ENCODE measurements around the gene NIF3L1.

The NIF3L1 gene

DNA sequence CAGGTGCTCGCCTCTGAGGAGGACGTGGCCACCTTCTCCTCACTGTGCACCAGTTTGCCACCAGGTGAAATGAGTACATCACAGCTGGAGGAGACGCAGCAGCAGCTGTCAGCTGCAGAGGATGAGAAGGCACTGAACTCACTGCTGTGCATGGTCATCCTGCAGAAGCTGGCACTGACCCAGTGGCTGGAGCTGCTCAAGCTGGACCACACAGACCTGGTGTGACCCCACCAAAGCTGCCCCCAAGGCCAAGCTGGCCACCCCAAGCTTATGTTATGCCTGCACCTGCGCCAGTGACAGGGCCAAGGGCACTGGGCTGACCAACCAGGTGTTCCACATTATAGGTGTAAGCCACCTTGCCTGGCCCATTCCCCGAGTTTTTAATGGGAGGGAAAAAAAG lies 44.0 kb upstream of the NIF3L1 start:
- Histone ChIP-seq H3K4me2 (ENCODE audit: insufficient read depth, low read length) (no peak overlapping the region), H3K79me2 (ENCODE audit: insufficient read depth, low read length) (no peaks in the 10 kb centered on the region), H3K9me3 (ENCODE audit: insufficient read depth, low read length, severe bottlenecking) (no peaks in the 10 kb centered on the region), H3K4me3 (ENCODE audit: low read depth in 1 of 2, low read length in 2 of 2) (no peak overlapping the region), H3K27me3 (ENCODE audit: insufficient read depth, low read length, poor library complexity) (no peaks in the 10 kb centered on the region), H3K9ac (ENCODE audit: low read depth, low read length) (no peak overlapping the region), H4K20me1 (ENCODE audit: insufficient read depth, low read length) (no peaks in the 10 kb centered on the region), H3K27ac (ENCODE audit: low read length) (no peak overlapping the region), H3K4me1 (ENCODE audit: insufficient read depth, low read length) (no peaks in the 10 kb centered on the region), H2AFZ (ENCODE audit: low read depth, low read length) (no peak overlapping the region), H3K36me3 (ENCODE audit: insufficient read depth, low read length) (no peaks in the 10 kb centered on the region)
- no peak; the same call in 2 of the 3 replicates for ATAC-seq (ENCODE audit: insufficient read depth, low read depth)
- DNase-seq, result no peak
- TF ChIP-seq EZH2 (IDR thresholded peaks at IDR 0.05; ENCODE audit: borderline replicate concordance, low read depth, low read length, severe bottlenecking), result no peak
- TF ChIP-seq, protein P1, sequence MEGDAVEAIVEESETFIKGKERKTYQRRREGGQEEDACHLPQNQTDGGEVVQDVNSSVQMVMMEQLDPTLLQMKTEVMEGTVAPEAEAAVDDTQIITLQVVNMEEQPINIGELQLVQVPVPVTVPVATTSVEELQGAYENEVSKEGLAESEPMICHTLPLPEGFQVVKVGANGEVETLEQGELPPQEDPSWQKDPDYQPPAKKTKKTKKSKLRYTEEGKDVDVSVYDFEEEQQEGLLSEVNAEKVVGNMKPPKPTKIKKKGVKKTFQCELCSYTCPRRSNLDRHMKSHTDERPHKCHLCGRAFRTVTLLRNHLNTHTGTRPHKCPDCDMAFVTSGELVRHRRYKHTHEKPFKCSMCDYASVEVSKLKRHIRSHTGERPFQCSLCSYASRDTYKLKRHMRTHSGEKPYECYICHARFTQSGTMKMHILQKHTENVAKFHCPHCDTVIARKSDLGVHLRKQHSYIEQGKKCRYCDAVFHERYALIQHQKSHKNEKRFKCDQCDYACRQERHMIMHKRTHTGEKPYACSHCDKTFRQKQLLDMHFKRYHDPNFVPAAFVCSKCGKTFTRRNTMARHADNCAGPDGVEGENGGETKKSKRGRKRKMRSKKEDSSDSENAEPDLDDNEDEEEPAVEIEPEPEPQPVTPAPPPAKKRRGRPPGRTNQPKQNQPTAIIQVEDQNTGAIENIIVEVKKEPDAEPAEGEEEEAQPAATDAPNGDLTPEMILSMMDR (IDR thresholded peaks at IDR 0.05; ENCODE audit: borderline replicate concordance, extremely low read depth, low read length, poor library complexity, severe bottlenecking), result no peak

DNA sequence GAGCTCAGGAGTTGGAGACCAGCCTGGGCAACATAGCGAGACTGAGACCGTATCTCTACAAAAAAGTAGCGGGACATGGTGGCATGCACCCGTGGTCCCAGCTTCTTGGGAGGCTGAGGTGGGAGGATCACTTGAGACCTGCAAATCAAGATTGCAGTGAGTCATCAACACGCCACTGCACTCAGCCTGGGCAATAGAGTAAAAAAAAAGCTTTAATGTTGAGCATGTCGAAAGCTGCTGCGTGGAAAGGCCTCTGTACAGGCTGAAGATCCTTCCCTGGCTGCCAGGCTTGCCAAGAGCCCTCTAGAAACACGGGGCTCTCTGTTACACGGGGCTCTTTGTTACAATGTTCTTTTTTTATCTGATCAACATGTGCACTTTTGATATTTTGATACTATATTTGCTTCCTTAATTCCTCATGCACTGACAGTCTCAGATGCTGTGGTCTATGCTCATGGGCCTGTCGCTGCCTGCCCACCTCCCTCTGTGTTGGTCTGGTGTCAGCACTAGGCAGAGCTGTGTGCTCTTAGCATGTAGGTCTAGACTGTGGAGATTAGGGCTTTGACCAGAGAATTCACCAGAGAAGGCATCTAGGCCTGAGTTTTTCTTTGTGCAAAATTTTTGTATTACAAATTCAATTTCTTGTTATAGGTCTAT lies 43.4 kb upstream of the NIF3L1 start:
- TF ChIP-seq, protein P1 (IDR thresholded peaks at IDR 0.05; ENCODE audit: borderline replicate concordance, extremely low read depth, low read length, poor library complexity, severe bottlenecking), result no peak
- no peak for TF ChIP-seq EZH2 (IDR thresholded peaks at IDR 0.05; ENCODE audit: borderline replicate concordance, low read depth, low read length, severe bottlenecking)
- H3K27ac ChIP-seq (ENCODE audit: low read length), result no peak overlapping the region

DNA sequence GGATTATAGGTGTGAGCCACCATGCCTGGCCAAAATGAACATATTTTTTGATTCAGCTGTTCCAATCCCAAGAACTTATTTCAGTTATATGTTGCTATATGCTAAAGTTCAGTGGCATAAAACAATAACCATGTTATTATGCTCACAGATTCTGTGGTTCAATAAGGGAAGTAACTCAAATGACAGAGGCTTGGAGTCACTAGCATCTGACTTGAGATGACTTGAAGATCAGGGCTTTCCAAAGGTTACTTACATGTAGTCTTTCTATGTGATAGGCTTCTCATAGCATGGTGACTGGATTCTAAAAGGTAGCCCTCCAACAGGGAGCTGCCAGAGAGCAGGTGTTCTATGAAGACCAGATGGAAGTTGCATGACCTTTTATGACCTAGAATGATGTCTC lies 41.9 kb upstream of the NIF3L1 start:
- Histone ChIP-seq H3K9ac (ENCODE audit: low read depth, low read length) (no peak overlapping the region), H3K9me3 (ENCODE audit: insufficient read depth, low read length, severe bottlenecking) (no peaks in the 10 kb centered on the region), H4K20me1 (ENCODE audit: insufficient read depth, low read length) (0 out of 2 replicates have a peak, but pooled peaks cover 3% of the 10 kb centered on the region), H3K36me3 (ENCODE audit: insufficient read depth, low read length) (peaks cover 15% of the 10 kb centered on the region), H3K27ac (ENCODE audit: low read length) (no peak overlapping the region), H3K4me3 (ENCODE audit: low read depth in 1 of 2, low read length in 2 of 2) (no peak overlapping the region), H3K27me3 (ENCODE audit: insufficient read depth, low read length, poor library complexity) (no peaks in the 10 kb centered on the region), H3K79me2 (ENCODE audit: insufficient read depth, low read length) (no peaks in the 10 kb centered on the region), H2AFZ (ENCODE audit: low read depth, low read length) (no peak overlapping the region), H3K4me1 (ENCODE audit: insufficient read depth, low read length) (no peaks in the 10 kb centered on the region), H3K4me2 (ENCODE audit: insufficient read depth, low read length) (no peak overlapping the region)
- no peak for ATAC-seq (ENCODE audit: insufficient read depth, low read depth)
- TF ChIP-seq, protein P1 (IDR thresholded peaks at IDR 0.05; ENCODE audit: borderline replicate concordance, extremely low read depth, low read length, poor library complexity, severe bottlenecking), result no peak
- no peak for TF ChIP-seq EZH2 (IDR thresholded peaks at IDR 0.05; ENCODE audit: borderline replicate concordance, low read depth, low read length, severe bottlenecking)
- no peak for DNase-seq

More for the DNA sequence above, 43.4 kb upstream of the NIF3L1 start:
- Histone ChIP-seq H3K27me3 (ENCODE audit: insufficient read depth, low read length, poor library complexity) (no peaks in the 10 kb centered on the region), H3K4me3 (ENCODE audit: low read depth in 1 of 2, low read length in 2 of 2) (no peak overlapping the region), H3K79me2 (ENCODE audit: insufficient read depth, low read length) (no peaks in the 10 kb centered on the region), H3K4me2 (ENCODE audit: insufficient read depth, low read length) (no peak overlapping the region), H3K9ac (ENCODE audit: low read depth, low read length) (no peak overlapping the region), H3K4me1 (ENCODE audit: insufficient read depth, low read length) (no peaks in the 10 kb centered on the region), H3K9me3 (ENCODE audit: insufficient read depth, low read length, severe bottlenecking) (no peaks in the 10 kb centered on the region), H2AFZ (ENCODE audit: low read depth, low read length) (no peak overlapping the region), H4K20me1 (ENCODE audit: insufficient read depth, low read length) (no peaks in the 10 kb centered on the region), H3K36me3 (ENCODE audit: insufficient read depth, low read length) (peaks cover under 1% of the 10 kb centered on the region; the same call in 1 of the 2 replicates)
- ATAC-seq (ENCODE audit: insufficient read depth, low read depth), result no peak
- DNase-seq, result no peak
